Measurements from ENCODE around the gene FOXK1. TPM values are rescaled to one million over a fixed set of nuclear protein-coding genes. Genes with fewer than 3 reads are reported as not detected.
A peak's percentile ranks its signal among the peaks of the same experiment; 100 is the strongest.

FOXK1 gene
- total RNA-seq, 2 donors from 2014 or later: 34.3 to 62.4 TPM

DNA sequence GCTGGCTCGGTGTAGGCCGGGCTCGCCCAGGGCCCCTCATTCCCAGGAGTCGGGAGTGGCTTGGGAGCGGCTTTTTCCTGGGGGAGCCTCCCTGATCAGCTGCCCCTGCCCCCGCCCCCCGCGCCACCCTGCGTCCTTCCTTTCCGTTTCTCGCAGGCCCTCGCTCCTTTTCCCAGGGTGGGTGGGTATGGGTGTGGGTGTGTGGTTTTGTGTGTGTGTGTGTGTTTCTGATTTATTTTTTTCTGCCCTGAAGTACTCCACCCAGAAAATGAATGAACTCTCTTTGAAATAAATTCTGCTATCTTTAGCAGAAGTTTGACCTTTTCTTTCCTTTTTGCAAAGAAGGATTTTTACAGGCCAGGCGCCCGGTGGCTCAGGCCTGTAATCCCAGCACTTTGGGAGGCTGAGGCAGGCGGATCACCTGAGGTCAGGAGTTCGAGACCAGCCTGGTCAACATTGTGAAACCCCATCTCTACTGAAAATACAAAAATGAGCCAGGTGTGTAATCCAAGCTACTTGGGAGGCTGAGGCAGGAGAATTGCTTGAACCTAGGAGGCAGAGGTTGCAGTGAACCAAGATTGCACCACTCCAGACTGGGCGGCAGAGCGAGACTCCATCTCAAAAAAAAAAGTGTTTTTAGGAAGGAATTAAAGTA lies 63.3 kb downstream of the FOXK1 start:
- Histone ChIP-seq H3K27me3 (replicated peaks; ENCODE audit: insufficient read depth) (no peaks in the 10 kb centered on the region), H3K36me3 (peaks cover 3% of the 10 kb centered on the region), H3K27ac (peak overlapping the region; percentile 94 to 97), H3K4me3 (peak overlapping the region; percentile 63), H3K9me3 (no peaks in the 10 kb centered on the region), H3K4me1 (ENCODE audit: control insufficient read depth in 1 of 2, low read depth in 2 of 2) (peaks cover 26 to 37% of the 10 kb centered on the region in 2 donors)
- ATAC-seq (ENCODE audit: insufficient number of reproducible peaks, low FRiP score, low read depth) (no peak), DNase-seq (ENCODE audit: low spot score) (no peak)
- TF ChIP-seq, protein P1, sequence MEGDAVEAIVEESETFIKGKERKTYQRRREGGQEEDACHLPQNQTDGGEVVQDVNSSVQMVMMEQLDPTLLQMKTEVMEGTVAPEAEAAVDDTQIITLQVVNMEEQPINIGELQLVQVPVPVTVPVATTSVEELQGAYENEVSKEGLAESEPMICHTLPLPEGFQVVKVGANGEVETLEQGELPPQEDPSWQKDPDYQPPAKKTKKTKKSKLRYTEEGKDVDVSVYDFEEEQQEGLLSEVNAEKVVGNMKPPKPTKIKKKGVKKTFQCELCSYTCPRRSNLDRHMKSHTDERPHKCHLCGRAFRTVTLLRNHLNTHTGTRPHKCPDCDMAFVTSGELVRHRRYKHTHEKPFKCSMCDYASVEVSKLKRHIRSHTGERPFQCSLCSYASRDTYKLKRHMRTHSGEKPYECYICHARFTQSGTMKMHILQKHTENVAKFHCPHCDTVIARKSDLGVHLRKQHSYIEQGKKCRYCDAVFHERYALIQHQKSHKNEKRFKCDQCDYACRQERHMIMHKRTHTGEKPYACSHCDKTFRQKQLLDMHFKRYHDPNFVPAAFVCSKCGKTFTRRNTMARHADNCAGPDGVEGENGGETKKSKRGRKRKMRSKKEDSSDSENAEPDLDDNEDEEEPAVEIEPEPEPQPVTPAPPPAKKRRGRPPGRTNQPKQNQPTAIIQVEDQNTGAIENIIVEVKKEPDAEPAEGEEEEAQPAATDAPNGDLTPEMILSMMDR (IDR thresholded peaks at IDR 0.05): no peak

DNA sequence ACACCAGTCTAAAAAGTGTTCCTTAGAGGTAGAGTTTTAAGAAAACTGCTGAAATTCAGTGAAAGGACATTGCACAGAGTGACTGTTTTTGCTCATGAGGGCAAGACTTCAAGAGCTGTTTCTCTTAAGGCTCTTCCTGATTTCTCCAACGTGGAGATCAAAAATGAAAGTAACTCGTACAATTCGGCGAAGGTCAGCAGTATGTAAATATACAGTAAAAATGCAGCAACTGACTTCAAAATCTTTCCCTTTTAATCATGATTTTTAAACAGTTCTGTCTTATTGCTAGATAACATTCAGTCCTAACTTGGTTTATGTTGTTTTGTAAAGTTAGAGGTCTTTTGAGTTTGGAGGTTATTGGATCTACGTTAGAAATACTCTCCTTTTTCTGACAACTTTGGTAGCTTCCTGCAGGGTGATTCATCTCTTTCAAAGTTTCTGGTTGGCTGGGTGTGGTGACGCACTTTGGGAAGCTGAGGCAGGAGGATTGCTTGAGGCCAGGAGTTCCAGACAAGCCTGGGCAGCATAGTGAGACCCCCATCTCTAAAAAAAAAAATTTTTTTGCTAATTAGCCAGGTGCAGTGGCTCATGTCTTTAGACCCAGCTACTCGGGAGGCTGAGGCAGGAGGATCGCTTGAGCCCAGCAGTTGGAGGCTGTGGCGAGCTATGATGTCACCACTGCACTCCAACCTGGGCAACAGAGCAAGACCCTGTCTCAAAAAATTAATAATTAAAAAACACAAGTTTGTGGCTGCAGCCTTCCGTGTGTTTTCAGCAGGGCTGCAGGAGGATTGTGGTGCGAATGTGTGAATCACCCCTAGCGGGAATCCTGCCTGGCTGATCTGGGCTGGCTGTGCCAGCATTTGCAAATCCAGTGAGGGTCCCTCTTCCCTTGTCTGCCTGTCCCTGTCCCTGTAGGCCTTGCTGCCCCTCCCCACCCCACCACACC lies 64.2 kb downstream of the FOXK1 start:
- Histone ChIP-seq H3K4me1 (ENCODE audit: control insufficient read depth in 1 of 2, low read depth in 2 of 2) (peaks cover 26 to 42% of the 10 kb centered on the region in 2 donors), H3K9me3 (no peaks in the 10 kb centered on the region), H3K27me3 (replicated peaks; ENCODE audit: insufficient read depth) (no peaks in the 10 kb centered on the region), H3K4me3 (peak overlapping the region; percentile 63), H3K27ac (peak overlapping the region; percentile 94 to 97), H3K36me3 (peaks cover 3% of the 10 kb centered on the region)
- DNase-seq (ENCODE audit: low spot score) (no peak), ATAC-seq (ENCODE audit: insufficient number of reproducible peaks, low FRiP score, low read depth) (no peak)
- TF ChIP-seq, protein P1 (IDR thresholded peaks at IDR 0.05): no peak

DNA sequence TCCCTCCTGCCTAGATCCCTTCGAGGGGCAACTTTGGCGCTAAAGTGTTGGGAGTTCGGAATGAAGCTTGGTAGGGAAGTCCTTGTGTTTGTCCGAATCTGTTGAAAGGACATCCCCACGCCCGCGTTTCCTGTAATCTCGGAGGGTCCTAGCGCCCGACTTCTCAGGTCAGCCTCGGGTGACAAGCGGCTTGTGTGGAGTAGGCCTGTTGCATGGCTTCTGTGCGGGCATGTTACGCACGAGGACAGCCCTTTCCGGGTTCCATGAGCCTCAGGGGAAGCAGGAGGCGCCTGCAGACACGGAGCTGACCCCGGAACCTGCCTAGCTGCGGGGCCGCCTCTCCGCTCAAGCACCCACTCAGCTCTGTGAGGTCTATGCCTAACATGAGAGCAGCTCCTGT lies 64.9 kb downstream of the FOXK1 start:
- ATAC-seq (ENCODE audit: insufficient number of reproducible peaks, low FRiP score, low read depth) (no peak), DNase-seq (ENCODE audit: low spot score) (no peak)
- Histone ChIP-seq H3K9me3 (no peaks in the 10 kb centered on the region), H3K27me3 (replicated peaks; ENCODE audit: insufficient read depth) (no peaks in the 10 kb centered on the region), H3K36me3 (peaks cover 3% of the 10 kb centered on the region), H3K4me1 (ENCODE audit: control insufficient read depth in 1 of 2, low read depth in 2 of 2) (peaks cover 30 to 50% of the 10 kb centered on the region in 2 donors), H3K4me3 (no peak overlapping the region), H3K27ac (peak overlapping the region; percentile 94 to 97)
- TF ChIP-seq, protein P1 (IDR thresholded peaks at IDR 0.05): no peak

DNA sequence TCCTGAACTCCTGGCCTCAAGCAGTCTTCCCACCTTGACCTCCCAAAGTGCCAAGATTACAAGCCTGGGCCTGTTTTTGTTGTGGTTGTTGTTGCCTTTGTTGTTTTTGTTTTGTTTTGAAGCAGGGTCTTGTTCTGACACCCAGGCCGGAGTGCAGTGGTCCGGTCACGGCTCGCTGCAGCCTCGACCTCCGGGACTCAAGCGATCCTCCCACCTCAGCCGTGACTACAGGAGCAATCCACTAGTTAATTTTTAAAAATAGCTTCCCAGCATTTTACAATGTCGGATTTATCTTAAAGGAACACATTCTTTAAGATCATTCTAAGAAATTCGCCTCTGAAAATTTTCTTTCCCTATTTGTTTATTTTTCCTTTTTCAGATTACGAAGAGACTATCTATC lies 65.7 kb downstream of the FOXK1 start:
- no peaks in the 10 kb centered on the region for H3K9me3 ChIP-seq
- H3K36me3 ChIP-seq: no peaks in the 10 kb centered on the region
- peak overlapping the region; percentile 94 to 97 for H3K27ac ChIP-seq
- peaks cover 30 to 53% of the 10 kb centered on the region in 2 donors for H3K4me1 ChIP-seq (ENCODE audit: control insufficient read depth in 1 of 2, low read depth in 2 of 2)
- TF ChIP-seq, protein P1 (IDR thresholded peaks at IDR 0.05): no peak
- no peaks in the 10 kb centered on the region for H3K27me3 ChIP-seq (replicated peaks; ENCODE audit: insufficient read depth)
- no peak overlapping the region for H3K4me3 ChIP-seq
- DNase-seq (ENCODE audit: low spot score) (no peak), ATAC-seq (ENCODE audit: insufficient number of reproducible peaks, low FRiP score, low read depth) (no peak)

DNA sequence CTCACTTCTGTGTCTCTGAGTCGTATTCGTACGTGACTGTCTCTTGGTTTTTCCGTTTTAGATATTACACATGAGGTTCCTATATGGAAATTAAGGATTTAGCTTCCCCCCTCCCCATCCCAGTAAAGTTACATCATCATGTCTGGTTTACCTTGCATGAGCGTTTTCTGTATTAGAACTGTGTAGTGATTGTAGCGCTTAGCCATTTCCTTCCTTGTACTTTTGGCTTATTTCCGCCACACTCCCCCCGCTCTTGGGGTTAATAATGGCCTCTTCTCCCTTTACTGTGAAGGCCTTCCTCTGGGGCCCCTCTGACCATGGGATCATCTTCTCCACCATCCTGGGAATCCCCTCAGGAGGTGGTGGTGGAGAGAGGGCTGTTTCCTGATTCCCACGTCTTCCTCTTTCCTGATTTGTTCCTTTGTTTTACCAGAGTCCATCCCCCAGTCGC lies 66.2 kb downstream of the FOXK1 start:
- H3K4me1 ChIP-seq (ENCODE audit: control insufficient read depth in 1 of 2, low read depth in 2 of 2): peaks cover 30 to 55% of the 10 kb centered on the region in 2 donors
- no peaks in the 10 kb centered on the region for H3K27me3 ChIP-seq (replicated peaks; ENCODE audit: insufficient read depth)
- no peaks in the 10 kb centered on the region for H3K36me3 ChIP-seq
- no peaks in the 10 kb centered on the region for H3K9me3 ChIP-seq
- ATAC-seq (ENCODE audit: insufficient number of reproducible peaks, low FRiP score, low read depth) (no peak), DNase-seq (ENCODE audit: low spot score) (no peak)
- H3K4me3 ChIP-seq: no peak overlapping the region
- H3K27ac ChIP-seq: peak overlapping the region; percentile 17 to 24
- TF ChIP-seq, protein P1 (IDR thresholded peaks at IDR 0.05): no peak
